Ovary (tissue), 9 donors: Measurements from ENCODE around the gene PYY. TPM values are rescaled to one million over a fixed set of nuclear protein-coding genes. Genes with fewer than 3 reads are reported as not detected.

Source experiments
- DNase-seq, 5 donors: peaks; one replicate each; pipeline ENCODE4 v3.0.0-alpha.2; 2019 to 2020
- H3K27ac ChIP-seq, 2 donors: fragments of 200-600 bp; one replicate each; pipeline versions ENCODE4 v1.5.1 to v1.8.0; 2019 to 2022
- H3K27me3 ChIP-seq: fragments of 200-600 bp; one replicate; pipeline ENCODE4 v1.8.0; 2022
- H3K36me3 ChIP-seq: fragments of 200-600 bp; sonication (generic); one replicate; pipeline ENCODE4 v1.5.1; 2019
- H3K4me1 ChIP-seq: one replicate; pipeline ENCODE4 v1.8.1; 2013; ENCODE audit warnings: mild to moderate bottlenecking, moderate library complexity; ENCODE audit not compliant: insufficient read depth
- H3K4me3 ChIP-seq: fragments of 200-600 bp; sonication (generic); one replicate; pipeline ENCODE4 v1.5.1; 2017
- H3K9me3 ChIP-seq, 2 donors: fragments of 200-600 bp in 1 of 2; sonication (generic) in 1 of 2; one replicate each; pipeline versions ENCODE4 v1.5.1 to v1.8.1; 2013 to 2019; ENCODE audit warnings: mild to moderate bottlenecking in 1 of 2, moderate library complexity in 1 of 2
- EP300 ChIP-seq: sonication (generic); formaldehyde crosslinking; IDR thresholded peaks from one replicate; pipeline ENCODE4 v1.6.1; 2017; ENCODE audit warnings: antibody characterized with exemption
- POLR2A ChIP-seq: fragments of 450-650 bp; IDR thresholded peaks from one replicate; pipeline ENCODE4 v1.6.1; 2017; ENCODE audit warnings: antibody characterized with exemption, mild to moderate bottlenecking, moderate library complexity
- WGBS, 3 donors: extraction: QIAGEN DNeasy Blood & Tissue Kit in 1 of 3; methylation state at CpG; one replicate each; pipeline versions ENCODE4 v1.1.5 to v1.1.7; 2013 to 2017; 5-methylcytosine and 5-hydroxymethylcytosine counted together
- intact Hi-C, 4 donors: fragments of 100-400 bp; cut with DNase I; formaldehyde crosslinking; loops; one replicate each; pipeline versions ENCODE4 v1.11.0 to v1.15.1; 2022 to 2023
- polyA plus RNA-seq, 2 donors: library from polyadenylated mRNA; stranded (reverse); fragments of 200-250 nt in 1 of 2; fragments of 350-450 nt in 1 of 2; fragmentation: Illumina TruSeq in 1 of 2; extraction: RNeasy Lipid Tissue Mini Kit (QIAGEN cat#74804) in 1 of 2; gene quantifications; one replicate each; pipeline ENCODE4 v1.2.3, GENCODE V29; 2013 to 2014
- total RNA-seq, 7 donors: library from RNA; depleted of rRNA in 2 of 7; stranded (reverse); fragments of >200 nt in 2 of 7; fragmentation: NEBNext Ultra II Directional in 3 of 7; extraction: Animal tissue kit (Norgen Biotek cat#: 25700) in 3 of 7; gene quantifications; one replicate each; pipeline versions ENCODE4 v1.1.0 to v1.2.4, GENCODE V29; 2016 to 2023
- TF ChIP-seq, protein P1 (sequence below), 3 donors: fragments of 450-650 bp in 2 of 3; fragments of 200-600 bp in 1 of 3; IDR thresholded peaks; one replicate each; pipeline versions ENCODE4 v1.5.1 to v1.8.0; 2016 to 2022; ENCODE audit warnings: antibody characterized with exemption in 3 of 3, mild to moderate bottlenecking in 1 of 3
- donor health status: DM: no; HTN: no; CAD: no; lungs with moderate emphysema.
- donor health status: DM: no; HTN: no; CAD: no.
- donor health status: Bipolar disorder and iron deficiency.
- donor health status: DM: yes; HTN: yes; CAD: no.
- donor health status: DM: no; HTN: no; CAD: no.
- donor health status: DM: yes; HTN: yes; CAD: no.

The PYY gene
- total and polyA plus RNA-seq, 9 donors: 0.18 to 1.1 (median 0.69) TPM; not detected in 6

GRCh38 chr17:43906951-43907424 lies 46.8 kb downstream of the PYY start:
- 1% methylated on average over 28 to 29 of the region's 29 CpGs for WGBS, 3 donors
- Histone ChIP-seq H3K4me1 (peaks cover 10% of the 10 kb centered on the region), H3K27me3 (no peaks in the 10 kb centered on the region), H3K27ac (peak overlapping the region; percentile 9 to 68), H3K9me3 (no peaks in the 10 kb centered on the region), H3K36me3 (no peaks in the 10 kb centered on the region), H3K4me3 (peak overlapping the region; percentile 57)
- intact Hi-C loops: no loop called here
- peak in 4 of 5 donors; percentile 15 to 54 (median 47) for DNase-seq
- TF ChIP-seq POLR2A: no peak
- TF ChIP-seq, protein P1, sequence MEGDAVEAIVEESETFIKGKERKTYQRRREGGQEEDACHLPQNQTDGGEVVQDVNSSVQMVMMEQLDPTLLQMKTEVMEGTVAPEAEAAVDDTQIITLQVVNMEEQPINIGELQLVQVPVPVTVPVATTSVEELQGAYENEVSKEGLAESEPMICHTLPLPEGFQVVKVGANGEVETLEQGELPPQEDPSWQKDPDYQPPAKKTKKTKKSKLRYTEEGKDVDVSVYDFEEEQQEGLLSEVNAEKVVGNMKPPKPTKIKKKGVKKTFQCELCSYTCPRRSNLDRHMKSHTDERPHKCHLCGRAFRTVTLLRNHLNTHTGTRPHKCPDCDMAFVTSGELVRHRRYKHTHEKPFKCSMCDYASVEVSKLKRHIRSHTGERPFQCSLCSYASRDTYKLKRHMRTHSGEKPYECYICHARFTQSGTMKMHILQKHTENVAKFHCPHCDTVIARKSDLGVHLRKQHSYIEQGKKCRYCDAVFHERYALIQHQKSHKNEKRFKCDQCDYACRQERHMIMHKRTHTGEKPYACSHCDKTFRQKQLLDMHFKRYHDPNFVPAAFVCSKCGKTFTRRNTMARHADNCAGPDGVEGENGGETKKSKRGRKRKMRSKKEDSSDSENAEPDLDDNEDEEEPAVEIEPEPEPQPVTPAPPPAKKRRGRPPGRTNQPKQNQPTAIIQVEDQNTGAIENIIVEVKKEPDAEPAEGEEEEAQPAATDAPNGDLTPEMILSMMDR (IDR thresholded peaks at IDR 0.05): no peak
- TF ChIP-seq EP300: no peak

DNA sequence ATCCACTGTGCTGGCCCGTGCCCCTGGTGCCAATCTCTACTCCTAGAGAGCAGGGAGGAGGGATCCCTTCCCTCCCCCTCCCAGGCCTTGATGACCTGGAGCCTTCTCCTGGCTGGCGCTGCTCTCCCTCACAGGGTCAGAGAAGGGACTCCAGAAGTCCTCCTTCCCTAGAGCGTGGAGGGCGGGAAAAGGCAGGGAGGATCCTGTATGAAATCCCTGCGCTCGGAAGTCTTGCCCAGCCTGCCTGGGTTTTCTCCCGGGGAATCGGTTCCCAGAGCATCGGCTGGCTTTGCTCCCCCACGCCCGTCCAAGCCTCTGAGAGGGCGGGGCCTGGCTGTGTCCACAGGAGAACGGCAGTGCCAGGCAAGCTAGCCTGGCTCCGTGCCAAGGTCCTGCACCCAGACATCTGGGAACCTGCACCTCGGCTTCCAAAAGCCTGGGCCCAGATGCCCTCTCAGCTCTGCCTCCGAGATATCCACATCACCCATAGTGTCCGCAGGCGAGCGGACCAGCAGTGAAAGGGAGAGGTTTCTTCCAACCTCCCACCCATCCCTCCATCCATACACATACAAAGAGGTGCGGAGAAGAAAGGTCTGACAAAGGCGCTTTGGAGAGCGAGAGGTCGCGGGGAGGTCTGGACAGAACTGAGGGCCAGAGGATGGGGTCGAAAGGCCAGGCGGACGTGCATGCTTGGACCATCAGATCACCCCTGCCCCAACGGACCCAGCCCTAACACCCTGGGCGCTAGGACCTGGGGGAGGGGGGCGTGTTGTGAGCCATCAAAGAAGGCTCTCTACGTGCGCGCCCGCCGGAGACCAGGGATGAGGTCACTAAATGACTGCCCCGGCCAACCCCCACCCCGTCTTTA lies 47.5 kb downstream of the PYY start:
- Histone ChIP-seq H3K36me3 (no peaks in the 10 kb centered on the region), H3K9me3 (no peaks in the 10 kb centered on the region), H3K4me3 (peak overlapping the region; percentile 57), H3K27me3 (no peaks in the 10 kb centered on the region), H3K27ac (peak overlapping the region in 1 of 2 donors; percentile 68), H3K4me1 (peaks cover 10% of the 10 kb centered on the region)
- peak; percentile 66 to 83 (median 76) for DNase-seq
- WGBS, 3 donors: 3 to 5% (median 3%) methylated on average over 33 to 37 of the region's 37 CpGs
- TF ChIP-seq POLR2A (no peak), EP300 (no peak)
- TF ChIP-seq, protein P1 (IDR thresholded peaks at IDR 0.05): no peak
- intact Hi-C loops: no loop called here

GRCh38 chr17:43905400-43905984 lies 48.2 kb downstream of the PYY start:
- H3K4me1 ChIP-seq: peaks cover 10% of the 10 kb centered on the region

More at GRCh38 chr17:43905400-43905984, 48.2 kb downstream of the PYY start:
- Histone ChIP-seq H3K9me3 (no peaks in the 10 kb centered on the region), H3K4me3 (peak overlapping the region; percentile 57), H3K27me3 (no peaks in the 10 kb centered on the region), H3K27ac (no peak overlapping the region), H3K36me3 (no peaks in the 10 kb centered on the region)
- 37 to 50% (median 37%) methylated on average over 3 of the region's 3 CpGs for WGBS, 3 donors
- TF ChIP-seq POLR2A (no peak), EP300 (no peak)
- TF ChIP-seq, protein P1 (IDR thresholded peaks at IDR 0.05): no peak
- intact Hi-C loops: no loop called here
- DNase-seq: no peak

Other genes with a start within 250 kb of the PYY start
- gene SOST, start 195.1 kb downstream of the PYY start, total RNA-seq: not detected
- gene SOST, start 195.1 kb downstream of the PYY start, polyA plus RNA-seq: under 1 TPM in 1 of 2 donors, not detected in 1; 0.30 TPM
- 10 to 100 TPM; 14.2 to 38.7 (median 33.0) TPM for gene DUSP3, start 175.0 kb downstream of the PYY start, total RNA-seq
- gene DUSP3, start 175.0 kb downstream of the PYY start, polyA plus RNA-seq: 10 to 100 TPM; 13.4 to 60.4 TPM
- under 1 TPM in 1 of 7 donors, not detected in 6; 0.15 TPM for gene CFAP97D1, start 173.5 kb downstream of the PYY start, total RNA-seq
- not detected for gene CFAP97D1, start 173.5 kb downstream of the PYY start, polyA plus RNA-seq
- gene MPP3, start 120.8 kb downstream of the PYY start, total RNA-seq: 10 to 100 TPM in 1 of 7 donors, 1 to 10 TPM in 6; 2.7 to 17.2 (median 4.4) TPM
- 1 to 10 TPM; 2.7 to 2.9 TPM for gene MPP3, start 120.8 kb downstream of the PYY start, polyA plus RNA-seq
- 1 to 10 TPM in 5 of 7 donors, under 1 TPM in 2; 0.13 to 6.8 (median 1.2) TPM for gene CD300LG, start 106.8 kb downstream of the PYY start, total RNA-seq
- 1 to 10 TPM; 3.4 to 5.6 TPM for gene CD300LG, start 106.8 kb downstream of the PYY start, polyA plus RNA-seq
- 1 to 10 TPM; 3.3 to 6.5 (median 5.6) TPM for gene MPP2, start 46.4 kb downstream of the PYY start, total RNA-seq
- gene MPP2, start 46.4 kb downstream of the PYY start, polyA plus RNA-seq: 1 to 10 TPM; 2.6 to 2.9 TPM
- not detected for gene PPY, start 11.5 kb downstream of the PYY start, total RNA-seq
- not detected for gene PPY, start 11.5 kb downstream of the PYY start, polyA plus RNA-seq
- gene NAGS, start 50.7 kb upstream of the PYY start, total RNA-seq: 1 to 10 TPM in 5 of 7 donors, under 1 TPM in 2; 0.33 to 1.6 (median 1.3) TPM
- 1 to 10 TPM in 1 of 2 donors, under 1 TPM in 1; 0.42 to 1.7 TPM for gene NAGS, start 50.7 kb upstream of the PYY start, polyA plus RNA-seq
- 10 to 100 TPM; 19.9 to 35.3 (median 23.5) TPM for gene TMEM101, start 61.0 kb upstream of the PYY start, total RNA-seq
- gene TMEM101, start 61.0 kb upstream of the PYY start, polyA plus RNA-seq: 10 to 100 TPM; 20.5 to 32.3 TPM
- 10 to 100 TPM; 21.3 to 54.6 (median 37.1) TPM for gene LSM12, start 112.7 kb upstream of the PYY start, total RNA-seq
- gene LSM12, start 112.7 kb upstream of the PYY start, polyA plus RNA-seq: 10 to 100 TPM; 17.1 to 29.2 TPM
- 10 to 100 TPM; 14.4 to 56.7 (median 36.2) TPM for gene G6PC3, start 116.8 kb upstream of the PYY start, total RNA-seq
- 10 to 100 TPM; 37.1 to 49.1 TPM for gene G6PC3, start 116.8 kb upstream of the PYY start, polyA plus RNA-seq
- 10 to 100 TPM; 35.1 to 97.6 (median 67.2) TPM for gene HDAC5, start 169.7 kb upstream of the PYY start, total RNA-seq
- 10 to 100 TPM; 11.4 to 75.8 TPM for gene HDAC5, start 169.7 kb upstream of the PYY start, polyA plus RNA-seq
- 1 to 10 TPM in 3 of 7 donors, under 1 TPM in 4; 0.86 to 6.3 (median 0.97) TPM for gene HROB, start 188.0 kb upstream of the PYY start, total RNA-seq
- 1 to 10 TPM; 1.0 TPM for gene HROB, start 188.0 kb upstream of the PYY start, polyA plus RNA-seq
- gene ASB16, start 216.8 kb upstream of the PYY start, total RNA-seq: 1 to 10 TPM in 3 of 7 donors, under 1 TPM in 3, not detected in 1; 0.24 to 1.8 (median 0.98) TPM
- 1 to 10 TPM in 1 of 2 donors, under 1 TPM in 1; 0.10 to 1.3 TPM for gene ASB16, start 216.8 kb upstream of the PYY start, polyA plus RNA-seq
- 10 to 100 TPM; 18.7 to 37.0 (median 28.6) TPM for gene TMUB2, start 233.0 kb upstream of the PYY start, total RNA-seq
- gene TMUB2, start 233.0 kb upstream of the PYY start, polyA plus RNA-seq: 10 to 100 TPM; 22.5 to 36.8 TPM
- 10 to 100 TPM; 25.3 to 97.4 (median 72.6) TPM for gene ATXN7L3, start 245.9 kb upstream of the PYY start, total RNA-seq
- gene ATXN7L3, start 245.9 kb upstream of the PYY start, polyA plus RNA-seq: 10 to 100 TPM; 33.6 to 45.1 TPM